HFFc6 (cell line): ENCODE data around the gene OR9G4. TPM values are rescaled to one million over a fixed set of nuclear protein-coding genes. Genes with fewer than 3 reads are reported as not detected.

Experiments
- DNase-seq: peaks from one replicate; pipeline ENCODE4 v3.0.0-alpha.2; 2018
- H3K27ac Mint-ChIP-seq: 2 replicates; pipeline ENCODE4 v1.8.0; 2020; ENCODE audit warnings: mild to moderate bottlenecking, mixed read lengths
- H3K27me3 Mint-ChIP-seq: 2 replicates; pipeline ENCODE4 v1.8.0; 2021; ENCODE audit warnings: mild to moderate bottlenecking, moderate library complexity, mixed read lengths; ENCODE audit not compliant: insufficient read depth
- H3K36me3 Mint-ChIP-seq: 2 replicates; pipeline ENCODE4 v1.8.0; 2021; ENCODE audit warnings: low read depth, mixed read lengths
- H3K4me1 Mint-ChIP-seq: 2 replicates; pipeline ENCODE4 v1.8.0; 2020; ENCODE audit warnings: low read depth, mixed read lengths
- H3K4me3 Mint-ChIP-seq: 2 replicates; pipeline ENCODE4 v1.8.0; 2020; ENCODE audit warnings: mild to moderate bottlenecking, moderate library complexity, mixed read lengths
- H3K9me3 Mint-ChIP-seq: 2 replicates; pipeline ENCODE4 v1.8.0; 2020; ENCODE audit warnings: mild to moderate bottlenecking, mixed read lengths
- long read RNA-seq: library from polyadenylated mRNA; unstranded; transcript quantifications from one replicate; pipeline ENCODE4 v2.0.0, GENCODE V29; 2019
- total RNA-seq, 6 experiments: library from RNA; stranded (reverse); fragmentation: NEBNext Ultra II Directional; extraction: Animal tissue kit (Norgen Biotek cat#: 25700); gene quantifications; 2 replicates in 1 of 6; 3 replicates in 5 of 6; pipeline ENCODE4 v1.2.3, GENCODE V29; 2021
- TF ChIP-seq, protein P1 (sequence below): fragments of 200-600 bp; sonication (generic); IDR thresholded peaks from 2 replicates; pipeline ENCODE4 v1.5.0; 2021; ENCODE audit warnings: antibody characterized with exemption, mild to moderate bottlenecking

The OR9G4 gene
- total RNA-seq = not detected
- long read RNA-seq = 0 reads

DNA sequence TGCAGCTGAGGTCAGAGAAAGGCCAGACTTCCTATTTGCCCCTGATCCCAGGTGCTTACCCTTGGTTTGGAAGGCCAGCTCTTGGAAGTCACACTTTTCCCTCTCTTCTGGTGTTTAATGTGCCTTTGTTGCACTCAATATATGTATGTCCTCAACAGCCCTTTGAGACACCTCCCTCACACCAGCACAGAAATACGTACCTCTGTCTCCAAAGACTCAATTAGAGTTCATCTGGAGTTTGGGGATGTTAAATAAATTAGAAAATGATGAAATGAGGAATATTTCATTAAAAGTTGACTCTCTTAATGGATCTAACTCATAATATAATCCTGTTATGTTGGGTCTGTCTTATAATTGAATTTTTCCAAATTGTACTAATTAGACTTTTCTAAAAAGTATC, at the start of gene OR9G4:
TSS of gene OR9G4 (minus strand) at position 101 of the 400 bp plus-strand sequence. CDS start 4,931 bp downstream, outside the sequence.
- H3K4me3 Mint-ChIP-seq = no peak within 1 kb of the TSS
- H3K27ac Mint-ChIP-seq = no peak within 1 kb of the TSS
- DNase-seq = no peak
- no peaks in the 10 kb centered on the region for H3K4me1 Mint-ChIP-seq
- TF ChIP-seq, protein P1, sequence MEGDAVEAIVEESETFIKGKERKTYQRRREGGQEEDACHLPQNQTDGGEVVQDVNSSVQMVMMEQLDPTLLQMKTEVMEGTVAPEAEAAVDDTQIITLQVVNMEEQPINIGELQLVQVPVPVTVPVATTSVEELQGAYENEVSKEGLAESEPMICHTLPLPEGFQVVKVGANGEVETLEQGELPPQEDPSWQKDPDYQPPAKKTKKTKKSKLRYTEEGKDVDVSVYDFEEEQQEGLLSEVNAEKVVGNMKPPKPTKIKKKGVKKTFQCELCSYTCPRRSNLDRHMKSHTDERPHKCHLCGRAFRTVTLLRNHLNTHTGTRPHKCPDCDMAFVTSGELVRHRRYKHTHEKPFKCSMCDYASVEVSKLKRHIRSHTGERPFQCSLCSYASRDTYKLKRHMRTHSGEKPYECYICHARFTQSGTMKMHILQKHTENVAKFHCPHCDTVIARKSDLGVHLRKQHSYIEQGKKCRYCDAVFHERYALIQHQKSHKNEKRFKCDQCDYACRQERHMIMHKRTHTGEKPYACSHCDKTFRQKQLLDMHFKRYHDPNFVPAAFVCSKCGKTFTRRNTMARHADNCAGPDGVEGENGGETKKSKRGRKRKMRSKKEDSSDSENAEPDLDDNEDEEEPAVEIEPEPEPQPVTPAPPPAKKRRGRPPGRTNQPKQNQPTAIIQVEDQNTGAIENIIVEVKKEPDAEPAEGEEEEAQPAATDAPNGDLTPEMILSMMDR = no peak
- no peaks in the 10 kb centered on the region for H3K27me3 Mint-ChIP-seq
- H3K36me3 Mint-ChIP-seq = no peaks in the 10 kb centered on the region
- H3K9me3 Mint-ChIP-seq = peaks cover 19% of the 10 kb centered on the region

DNA sequence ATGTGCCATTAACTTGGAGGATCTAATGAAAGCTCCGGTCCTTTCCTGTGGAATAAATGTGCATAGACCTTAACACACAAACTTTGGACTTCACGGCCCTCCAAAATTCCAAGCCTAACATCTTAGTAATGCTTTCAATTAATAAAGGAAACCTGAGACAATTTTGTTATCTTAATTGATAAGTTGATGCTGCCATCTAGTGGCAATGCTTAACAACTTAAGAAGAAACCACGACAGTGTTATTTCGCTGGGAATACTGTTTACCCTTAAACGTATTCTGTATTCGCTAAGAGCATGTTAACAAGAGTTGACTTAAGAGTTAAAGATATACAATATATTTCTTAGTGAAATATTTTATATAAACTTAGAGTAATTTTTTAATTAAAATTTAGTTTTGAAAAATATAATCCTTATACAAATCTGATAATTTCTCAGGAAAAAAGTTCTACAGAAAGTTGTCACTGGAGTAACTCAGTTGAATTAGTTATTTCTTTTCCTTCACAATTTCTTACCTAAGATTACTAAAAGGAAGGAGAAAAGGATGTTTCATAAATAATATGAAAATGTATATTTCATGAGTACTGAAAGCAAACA, 35.0 kb upstream of the OR9G4 start:
- no peaks in the 10 kb centered on the region for H3K9me3 Mint-ChIP-seq
- TF ChIP-seq, protein P1 = peak; percentile 86
- no peaks in the 10 kb centered on the region for H3K4me1 Mint-ChIP-seq
- peak overlapping the region; percentile 64; the same call in 1 of the 2 replicates for H3K4me3 Mint-ChIP-seq
- DNase-seq = peak; percentile 35
- H3K36me3 Mint-ChIP-seq = no peaks in the 10 kb centered on the region
- no peaks in the 10 kb centered on the region for H3K27me3 Mint-ChIP-seq
- H3K27ac Mint-ChIP-seq = no peak overlapping the region

DNA sequence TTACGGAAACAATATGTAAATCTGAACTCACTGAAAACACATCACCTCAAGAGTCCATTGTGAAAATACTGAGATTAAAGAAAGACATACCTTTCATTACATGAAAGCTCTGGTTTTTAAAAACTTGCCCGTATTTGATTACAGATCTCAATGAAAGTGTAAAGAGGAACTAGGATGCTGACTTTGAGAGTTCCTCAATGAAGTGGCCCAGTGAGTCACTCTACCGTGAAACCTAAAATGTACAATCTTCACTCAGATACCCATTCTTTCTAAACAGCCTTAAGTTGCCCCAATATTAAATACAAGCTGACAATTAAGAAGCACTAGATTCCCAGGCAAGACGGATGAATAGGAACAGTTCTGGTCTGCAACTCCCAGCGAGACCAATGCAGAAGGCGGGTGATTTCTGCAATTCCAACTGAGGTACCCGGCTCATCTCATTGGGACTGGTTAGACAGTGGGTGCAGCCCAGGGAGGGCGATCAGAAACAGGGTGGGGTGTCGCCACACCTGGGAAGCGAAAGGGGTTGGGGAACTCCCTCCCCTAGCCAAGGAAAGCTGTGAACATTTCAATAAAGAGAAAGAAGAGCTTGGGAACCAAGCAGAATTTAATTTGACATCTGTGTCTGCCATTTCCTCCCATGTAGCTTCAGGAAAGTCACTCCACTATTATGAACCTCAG, 33.8 kb upstream of the OR9G4 start:
- TF ChIP-seq, protein P1 = no peak
- H3K4me1 Mint-ChIP-seq = no peaks in the 10 kb centered on the region
- no peak overlapping the region for H3K4me3 Mint-ChIP-seq
- H3K9me3 Mint-ChIP-seq = no peaks in the 10 kb centered on the region
- H3K27me3 Mint-ChIP-seq = no peaks in the 10 kb centered on the region
- H3K27ac Mint-ChIP-seq = no peak overlapping the region
- H3K36me3 Mint-ChIP-seq = no peaks in the 10 kb centered on the region
- no peak for DNase-seq

GRCh38 chr11:56776809-56777208, 28.3 kb upstream of the OR9G4 start:
- TF ChIP-seq, protein P1 = no peak
- Mint-ChIP-seq H3K4me1 (no peaks in the 10 kb centered on the region), H3K36me3 (no peaks in the 10 kb centered on the region), H3K27me3 (no peaks in the 10 kb centered on the region), H3K9me3 (no peaks in the 10 kb centered on the region), H3K4me3 (no peak overlapping the region), H3K27ac (no peak overlapping the region)
- DNase-seq = no peak

DNA sequence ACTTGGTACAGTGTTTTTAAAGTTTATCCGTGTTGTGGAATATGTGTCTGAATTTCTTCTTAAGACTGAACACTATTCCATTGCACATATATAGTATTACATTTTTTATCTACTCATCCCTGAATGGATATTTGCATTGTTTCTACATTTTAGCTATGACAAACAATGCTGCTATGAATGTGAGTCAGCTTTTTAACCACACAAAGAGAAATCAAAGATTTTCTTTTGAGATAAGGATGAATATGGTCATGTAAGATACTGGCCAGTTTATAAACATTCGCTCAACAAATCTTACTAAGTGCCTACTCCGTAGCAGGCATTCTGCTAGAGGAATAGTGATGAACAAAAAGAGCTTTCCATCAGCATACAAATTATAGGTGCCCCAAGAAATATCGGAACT, 16.5 kb upstream of the OR9G4 start:
- DNase-seq = no peak
- TF ChIP-seq, protein P1 = no peak
- Mint-ChIP-seq H3K27me3 (0 out of 2 replicates have a peak, but pooled peaks cover 2% of the 10 kb centered on the region), H3K4me1 (no peaks in the 10 kb centered on the region), H3K9me3 (peaks cover 18% of the 10 kb centered on the region), H3K27ac (no peak overlapping the region), H3K36me3 (no peaks in the 10 kb centered on the region), H3K4me3 (no peak overlapping the region)
